Globus pallidus (tissue), 1 donor: Measurements from ENCODE around the gene CKLF.
A peak's percentile ranks its signal among the peaks of the same experiment; 100 is the strongest.
"Not testable (repeated sequence)": the region's sequence is repeated elsewhere in the genome, so short reads cannot be mapped to it uniquely, and the experiment has no call there.

Experiments used
- DNase-seq: peaks from one replicate; pipeline ENCODE4 v3.0.0-alpha.2; 2015; ENCODE audit warnings: low spot score

The CKLF gene

GRCh38 chr16:66569827-66570405 is 17.5 kb downstream of the CKLF start:
- DNase-seq, result no peak

GRCh38 chr16:66572356-66572755 is 20.0 kb downstream of the CKLF start:
- DNase-seq, result no peak

- no peak for DNase-seq
Observed at GRCh38 chr16:66574081-66574480, 21.7 kb downstream of the CKLF start.

GRCh38 chr16:66574531-66574930 is 22.2 kb downstream of the CKLF start:
- DNase-seq, result no peak

- no peak for DNase-seq
Observed at GRCh38 chr16:66575060-66575459, 22.7 kb downstream of the CKLF start.

GRCh38 chr16:66576296-66576695 is 23.9 kb downstream of the CKLF start:
- no peak for DNase-seq

- DNase-seq, result no peak
Observed at GRCh38 chr16:66578651-66579531, 26.5 kb downstream of the CKLF start, which contains the start of gene CMTM2. TSS of gene CMTM2 (plus strand) at chr16:66579463. CDS start at chr16:66579608, 145 bp downstream.

GRCh38 chr16:66580605-66581209 is 28.3 kb downstream of the CKLF start:
- no peak for DNase-seq

GRCh38 chr16:66581246-66581952 is 29.0 kb downstream of the CKLF start:
- DNase-seq, result no peak

GRCh38 chr16:66585481-66586239 is 33.3 kb downstream of the CKLF start:
- no peak for DNase-seq

- DNase-seq, result no peak
Observed at GRCh38 chr16:66587881-66588600, 35.7 kb downstream of the CKLF start.

- DNase-seq, result peak; percentile 53
Observed at GRCh38 chr16:66588981-66589713, 36.8 kb downstream of the CKLF start.

GRCh38 chr16:66590322-66590721 is 37.9 kb downstream of the CKLF start:
- no peak for DNase-seq

GRCh38 chr16:66591018-66591417 is 38.6 kb downstream of the CKLF start:
- DNase-seq, result no peak

- no peak for DNase-seq
Observed at GRCh38 chr16:66592241-66592640, 39.9 kb downstream of the CKLF start.

- DNase-seq, result no peak
Observed at GRCh38 chr16:66592814-66593213, 40.4 kb downstream of the CKLF start.

- no peak for DNase-seq
Observed at GRCh38 chr16:66594739-66595138, 42.4 kb downstream of the CKLF start.

- DNase-seq, result not testable (repeated sequence)
Observed at GRCh38 chr16:66596559-66596958, 44.2 kb downstream of the CKLF start.

GRCh38 chr16:66596986-66597848 is 44.8 kb downstream of the CKLF start:
- no peak for DNase-seq
